A204.1 (cell line): ENCODE data around the gene SLC8A3.
"Not testable (repeated sequence)": the region's sequence is repeated elsewhere in the genome, so short reads cannot be mapped to it uniquely, and the experiment has no call there.

Source experiments
- FAIRE-seq: peaks from 2 replicates; lab custom pipeline; 2012; peaks lifted over from hg19 to GRCh38; lab: Jason Lieb, UNC

Gene SLC8A3

GRCh38 chr14:70188659-70189455, at the start of gene SLC8A3:
TSS of gene SLC8A3 (minus strand) at chr14:70188951. CDS start at chr14:70168422, 20,529 bp downstream.
- FAIRE-seq = no peak

- no peak for FAIRE-seq
Observed at GRCh38 chr14:70237710-70238109, 49.0 kb upstream of the SLC8A3 start.

DNA sequence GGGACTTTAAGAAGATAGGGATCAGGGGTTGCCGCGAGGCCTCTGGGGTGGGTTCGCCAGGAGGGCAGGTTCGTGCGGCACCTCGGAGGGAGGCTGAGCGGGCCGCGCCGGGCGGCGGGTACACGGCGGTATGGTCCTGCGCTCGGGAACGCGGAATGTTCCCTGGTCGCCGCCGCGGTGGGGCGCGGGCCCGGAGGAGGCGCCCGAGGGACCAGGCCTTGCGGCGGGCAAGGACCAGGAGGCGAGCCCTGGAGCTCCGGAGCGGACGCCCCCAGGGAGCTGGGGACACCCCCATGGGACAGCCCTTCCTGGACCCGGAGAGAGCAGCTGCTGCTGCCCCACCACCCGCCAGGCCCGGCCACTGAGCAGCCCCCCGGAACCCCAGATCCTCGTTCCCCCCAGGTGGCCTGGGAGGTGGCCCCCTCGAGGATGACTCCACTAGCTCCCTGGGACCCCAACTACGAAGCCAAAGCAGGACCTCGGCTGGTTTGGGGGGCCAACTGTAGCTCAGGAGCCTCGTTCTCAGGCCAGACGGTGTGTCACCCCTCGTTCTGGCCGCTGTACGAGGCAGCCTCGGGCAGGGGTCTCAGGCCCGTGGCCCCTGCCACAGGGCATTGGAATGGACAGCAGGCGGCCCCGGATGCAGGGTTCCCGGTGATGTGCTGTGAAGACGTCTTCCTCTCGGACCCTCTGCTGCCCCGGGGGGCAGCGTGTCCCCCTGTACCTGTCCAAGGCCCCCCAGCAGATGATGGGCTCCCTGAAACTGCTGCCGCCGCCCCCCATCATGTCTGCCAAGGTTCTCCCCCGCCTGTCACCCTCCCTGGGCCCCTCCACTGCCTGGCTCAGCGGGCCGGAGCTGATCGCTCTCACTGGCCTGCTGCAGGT, 45.6 kb upstream of the SLC8A3 start:
- no peak for FAIRE-seq

DNA sequence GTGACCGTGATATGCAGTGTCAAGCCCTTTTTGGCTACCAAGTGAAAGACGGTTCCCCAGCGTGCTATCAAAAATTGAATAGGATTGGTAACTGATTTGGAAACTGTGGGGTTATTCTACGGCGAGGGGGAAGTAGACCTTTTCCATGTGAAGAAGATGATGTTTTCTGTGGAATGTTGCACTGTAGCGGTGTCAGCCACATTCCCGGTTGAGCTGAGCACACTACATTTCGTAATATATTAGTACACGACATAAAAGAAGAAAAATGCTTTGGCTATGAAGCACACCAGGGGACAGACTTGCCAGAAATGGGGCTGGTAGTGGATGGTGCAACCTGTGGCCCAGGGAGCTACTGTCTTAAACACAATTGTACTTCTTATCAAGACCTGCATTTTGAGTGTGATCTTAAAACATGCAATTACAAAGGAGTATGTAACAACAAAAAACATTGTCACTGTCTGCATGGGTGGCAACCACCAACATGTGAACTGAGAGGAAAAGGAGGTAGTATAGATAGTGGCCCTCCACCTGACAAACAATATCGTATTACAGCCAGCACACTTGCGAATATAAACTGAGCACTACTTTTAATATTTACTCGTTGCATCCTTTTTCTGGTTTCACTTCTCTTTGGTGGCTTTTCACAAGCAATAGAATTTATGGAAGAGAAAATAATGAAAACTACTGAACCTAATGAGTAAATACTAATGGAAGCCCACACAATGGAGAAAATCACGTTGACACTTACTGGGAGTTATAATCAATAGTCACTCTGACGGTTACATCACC, 43.2 kb upstream of the SLC8A3 start:
- not testable (repeated sequence) for FAIRE-seq

DNA sequence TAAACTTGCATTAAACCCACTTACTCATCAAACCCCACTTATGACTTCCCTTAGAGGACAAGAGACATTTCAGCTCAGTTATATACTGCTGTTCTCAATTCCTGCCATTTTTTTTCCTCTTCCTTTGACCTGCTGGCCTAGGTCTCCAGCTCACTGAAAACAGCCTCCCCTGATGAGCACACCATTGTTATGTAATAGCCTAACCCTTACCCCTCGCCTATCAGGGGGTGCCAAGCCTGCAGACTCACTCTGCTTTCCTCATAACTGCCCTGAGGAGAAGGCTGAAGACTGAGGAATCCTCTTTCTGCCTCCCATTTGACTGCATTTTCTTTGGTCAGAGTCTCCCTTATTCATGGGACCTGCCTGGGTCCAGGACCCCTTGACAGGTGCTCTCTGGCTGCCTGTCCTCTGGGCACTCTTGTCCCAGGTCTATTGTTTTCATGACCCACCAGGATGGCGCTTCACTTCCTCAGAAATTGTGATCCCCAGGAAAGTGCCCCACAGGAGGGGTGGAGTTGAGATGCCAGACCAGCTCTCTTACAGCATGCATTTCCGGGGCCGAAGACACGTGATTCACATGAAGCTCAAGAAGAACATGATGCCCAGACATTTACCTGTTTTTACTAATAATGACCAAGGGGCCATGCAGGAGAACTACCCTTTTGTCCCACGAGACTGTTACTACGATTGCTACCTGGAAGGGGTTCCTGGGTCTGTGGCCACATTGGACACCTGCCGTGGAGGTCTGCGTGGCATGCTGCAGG, 41.3 kb upstream of the SLC8A3 start:
- not testable (repeated sequence) for FAIRE-seq

DNA sequence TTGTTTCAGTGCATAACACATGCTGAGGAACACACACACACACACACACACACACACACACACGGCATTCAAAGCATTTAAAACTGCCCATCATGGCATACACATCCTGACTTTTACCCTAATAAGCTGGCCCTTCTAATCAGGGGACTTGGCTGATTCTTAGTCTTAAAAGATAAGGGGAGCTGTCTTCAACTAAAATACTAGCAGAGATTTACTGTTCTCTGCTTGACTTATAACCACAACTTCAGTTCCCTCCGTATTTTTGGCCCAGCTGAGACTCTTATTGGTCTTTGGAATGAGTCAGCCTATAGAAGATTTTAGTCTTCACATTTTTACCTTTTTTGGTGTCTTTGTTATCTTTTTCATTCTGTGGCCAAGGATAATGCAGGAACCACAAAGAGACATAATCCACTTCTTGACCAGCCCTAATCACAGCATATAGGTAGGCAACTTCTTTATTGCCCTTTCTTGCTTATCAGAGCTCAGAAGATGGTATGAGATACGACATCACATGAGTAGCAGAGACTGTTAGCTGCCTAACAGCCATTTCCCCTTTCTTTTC, 25.1 kb upstream of the SLC8A3 start:
- FAIRE-seq = no peak

DNA sequence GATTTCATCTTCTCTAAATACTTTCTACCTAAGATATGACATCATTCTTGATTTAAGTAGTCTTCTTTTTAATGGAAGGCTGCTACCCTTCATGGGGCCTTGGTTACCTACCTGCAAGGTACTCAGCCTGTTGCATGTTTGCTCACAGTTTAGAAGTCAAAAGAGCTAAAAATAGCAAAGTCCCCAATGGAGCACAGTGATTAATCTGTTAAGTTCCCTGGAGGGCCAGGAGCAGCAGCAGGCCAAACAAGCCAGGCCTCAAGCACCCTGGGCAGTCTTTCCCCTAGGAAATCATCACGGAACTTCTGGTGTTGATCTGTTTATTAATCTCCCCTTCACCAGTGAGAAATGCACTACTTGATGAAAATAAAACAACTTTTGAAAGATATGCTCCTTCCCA, 24.0 kb upstream of the SLC8A3 start:
- no peak for FAIRE-seq

DNA sequence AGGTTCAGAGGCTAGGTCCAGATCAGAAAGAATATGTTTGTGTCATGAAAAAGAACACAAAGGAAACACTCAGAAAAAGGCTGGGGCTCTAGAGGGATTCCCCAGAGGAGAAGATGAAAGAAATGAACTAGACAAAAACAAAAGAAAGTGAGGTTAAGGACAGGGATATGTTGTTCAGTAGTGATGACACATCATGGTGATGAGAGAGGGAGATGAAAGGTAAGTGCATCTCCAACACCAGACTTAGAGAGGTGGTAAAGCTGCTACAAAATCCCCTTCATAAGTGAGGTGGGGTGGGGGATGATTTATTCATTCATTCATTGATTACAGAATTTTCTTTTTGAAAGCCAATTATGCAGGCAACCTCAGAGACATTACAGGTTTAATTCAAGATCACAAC, 19.6 kb upstream of the SLC8A3 start:
- no peak for FAIRE-seq

- no peak for FAIRE-seq
Observed at GRCh38 chr14:70203686-70204085, 14.9 kb upstream of the SLC8A3 start.

GRCh38 chr14:70201994-70202393, 13.2 kb upstream of the SLC8A3 start:
- FAIRE-seq = no peak

GRCh38 chr14:70193396-70193795, 4.6 kb upstream of the SLC8A3 start:
- FAIRE-seq = no peak

DNA sequence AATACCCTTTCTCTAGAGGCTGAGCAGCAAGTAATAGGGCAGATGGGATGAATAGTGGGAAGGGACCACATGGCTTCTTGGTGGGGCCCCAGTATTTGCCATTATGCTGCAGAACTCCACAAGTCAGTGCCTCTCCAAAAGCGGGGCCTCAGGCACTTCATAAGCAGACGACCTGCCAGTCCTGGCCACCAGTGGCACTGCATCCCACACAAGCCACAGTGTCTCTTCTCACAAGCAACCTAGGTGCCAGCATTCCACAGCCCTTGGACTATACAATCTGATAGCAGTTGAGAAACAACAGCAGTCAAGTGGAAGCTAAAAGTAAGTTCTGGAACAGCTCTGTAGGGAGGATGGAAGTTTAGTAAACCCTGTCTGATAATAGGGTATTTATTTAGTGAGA, 4.2 kb upstream of the SLC8A3 start:
- no peak for FAIRE-seq

DNA sequence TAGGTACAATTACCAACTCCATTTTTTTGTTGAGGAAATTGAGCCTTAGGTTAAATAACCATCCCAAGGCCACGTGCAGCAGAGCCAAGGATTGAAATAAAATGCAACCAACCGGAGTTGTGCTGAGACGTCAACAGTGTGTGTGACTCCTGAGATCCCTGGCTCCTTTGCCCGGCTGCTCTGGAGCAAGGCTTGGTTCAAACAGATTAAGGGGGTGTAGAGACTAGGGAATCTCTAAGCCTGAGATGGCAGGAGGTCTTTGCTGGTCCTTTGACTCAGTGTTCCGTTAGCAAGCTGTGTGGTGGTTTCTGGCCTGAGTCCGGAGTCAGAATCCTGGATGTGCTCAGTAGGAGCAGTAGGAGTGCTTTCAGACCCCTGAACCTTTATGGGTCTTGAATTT, 1.4 kb upstream of the SLC8A3 start:
- no peak for FAIRE-seq

- FAIRE-seq = no peak
Observed at GRCh38 chr14:70189456-70190077, 816 bp upstream of the SLC8A3 start.

DNA sequence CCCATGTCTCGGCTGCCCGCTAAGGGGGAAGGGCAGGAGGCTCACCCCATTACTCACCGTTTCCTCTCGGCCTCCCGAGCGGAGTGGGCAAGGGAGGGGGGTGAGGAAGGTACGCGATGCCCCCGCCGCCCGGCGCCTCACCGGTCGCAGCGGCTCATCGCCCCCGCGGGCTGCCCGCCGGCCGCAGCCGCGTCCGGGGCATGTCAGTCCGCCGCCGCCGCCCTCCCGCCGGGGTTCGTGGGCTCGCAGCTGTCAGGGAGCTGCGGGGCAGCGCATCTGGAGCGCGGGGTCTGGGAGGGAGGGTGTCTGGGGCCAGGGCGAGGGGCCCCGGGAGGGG, 461 bp downstream of the SLC8A3 start:
- no peak for FAIRE-seq

GRCh38 chr14:70186900-70187451, 1.8 kb downstream of the SLC8A3 start:
- FAIRE-seq = no peak

DNA sequence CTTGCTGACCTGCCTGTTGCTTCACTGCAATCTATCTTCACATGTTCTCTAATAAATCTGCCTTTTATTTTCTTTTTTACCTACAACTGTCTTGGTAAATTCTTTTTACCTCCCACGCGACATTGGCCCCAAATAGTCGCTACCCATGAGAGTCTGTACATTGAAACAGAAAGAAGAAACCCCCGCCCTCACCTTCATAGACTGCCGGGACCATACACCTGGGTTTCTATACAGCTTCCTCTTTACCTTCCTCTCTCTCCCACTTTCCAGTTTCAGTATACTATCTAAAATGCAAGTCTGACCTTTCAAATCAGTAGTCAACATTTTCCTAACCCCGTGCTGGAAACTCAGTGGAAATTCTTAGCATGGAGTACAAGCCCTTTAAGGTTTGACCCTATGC, 4.8 kb downstream of the SLC8A3 start:
- no peak for FAIRE-seq

DNA sequence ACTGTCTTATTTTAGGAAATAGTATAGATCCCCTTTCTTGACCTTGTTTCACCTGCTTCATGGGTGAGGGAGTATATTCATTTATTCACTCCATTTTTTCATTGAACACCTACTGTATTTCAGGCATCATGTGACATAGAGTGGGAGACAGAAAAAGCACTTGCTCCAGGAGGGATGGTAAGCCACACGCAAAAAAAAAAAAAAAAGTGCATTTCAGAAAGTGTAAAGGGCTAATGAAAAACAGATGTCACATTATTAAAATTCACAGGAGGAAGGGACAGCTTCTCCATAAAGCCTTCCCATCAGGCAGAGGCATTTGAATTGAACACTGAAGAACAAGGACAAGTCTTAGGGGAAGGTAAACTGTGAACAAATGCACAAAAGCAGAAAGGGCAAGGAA, 7.5 kb downstream of the SLC8A3 start:
- no peak for FAIRE-seq

- no peak for FAIRE-seq
Observed at GRCh38 chr14:70180718-70181117, 8.0 kb downstream of the SLC8A3 start.

- no peak for FAIRE-seq
Observed at GRCh38 chr14:70177081-70177800, 11.5 kb downstream of the SLC8A3 start.
